ENCODE results near the gene CBARP. TPM values are rescaled to one million over a fixed set of nuclear protein-coding genes. Genes with fewer than 3 reads are reported as not detected.

The CBARP gene
- total and polyA plus RNA-seq, 9 of the 15 experiments (the other 6 are each of a cell fraction or from before 2014, with no cell fraction given): 0.03 to 8.9 (median 1.2) TPM; not detected in 1

DNA sequence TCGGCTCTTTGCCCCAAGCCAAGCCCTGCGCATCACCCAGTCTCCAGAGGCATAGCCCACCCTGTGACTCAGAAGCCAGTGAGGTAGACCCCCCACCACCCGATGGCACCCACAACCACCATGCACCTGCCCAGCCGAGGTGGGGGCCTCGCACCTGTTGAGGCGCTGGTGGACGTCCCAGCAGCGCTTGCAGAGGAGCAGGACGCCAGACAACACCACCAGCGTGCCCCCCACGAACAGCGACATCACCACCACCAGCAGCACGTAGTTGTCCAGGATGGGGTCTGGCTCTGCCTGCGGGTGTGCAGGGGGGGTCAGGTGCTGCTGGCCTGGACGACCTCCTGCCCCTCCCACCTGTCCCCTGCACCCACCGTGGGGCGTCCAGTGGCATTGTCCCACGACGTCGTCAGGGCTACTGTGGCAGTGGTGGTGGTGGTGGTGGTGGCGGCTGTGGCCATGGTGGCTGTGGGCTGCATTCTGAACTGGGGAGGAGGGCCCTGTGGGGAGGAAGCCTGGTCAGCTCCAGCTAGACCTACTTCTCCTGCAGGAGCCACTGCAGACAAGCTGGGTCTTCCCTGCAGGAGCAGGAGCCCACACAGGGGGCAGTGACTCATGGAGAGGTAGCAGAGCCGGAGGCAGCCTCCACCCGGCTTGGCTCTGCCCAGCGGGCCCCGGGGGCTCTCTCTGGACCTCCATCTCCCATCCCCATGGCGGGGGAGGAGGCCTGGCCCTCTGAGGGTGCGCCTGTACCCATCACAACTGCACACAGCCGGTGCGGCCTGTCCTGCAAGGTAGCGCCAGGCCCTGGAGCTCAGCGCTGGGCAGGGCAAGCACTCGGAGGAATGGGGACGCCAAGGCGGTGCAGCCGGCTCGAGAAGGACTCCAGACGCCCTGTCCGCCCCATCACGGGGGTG, 1.9 kb downstream of the CBARP start:
- Histone ChIP-seq H3K27ac (ENCODE audit: extremely low read depth, low read depth, low read length) (no peak overlapping the region), H3K4me1 (replicated peaks in 1 of 2; ENCODE audit: control insufficient read depth in 2 of 2, insufficient read depth in 2 of 2, low read length in 2 of 2) (peaks cover 14 to 99% of the 10 kb centered on the region in 2 experiments), H3K4me2 (ENCODE audit: insufficient read depth, low read length) (no peak overlapping the region), H3K27me3 (ENCODE audit: control insufficient read depth in 2 of 2, insufficient read depth in 2 of 2, low read length in 2 of 2) (no peaks in the 10 kb centered on the region), H2AFZ (ENCODE audit: low read depth, low read length) (no peak overlapping the region), H3K9me1 (ENCODE audit: control insufficient read depth, insufficient read depth, low read length) (no peaks in the 10 kb centered on the region), H3K9me3 (replicated peaks; ENCODE audit: control insufficient read depth, insufficient read depth, low read depth, low read length) (no peaks in the 10 kb centered on the region), H3K36me3 (ENCODE audit: control insufficient read depth, insufficient read depth, low read length) (peaks cover 40% of the 10 kb centered on the region; the same call in 1 of the 3 replicates), H3K4me3 (no peak overlapping the region), H3K79me2 (ENCODE audit: control insufficient read depth, insufficient read depth, low read length) (peaks cover 7% of the 10 kb centered on the region; the same call in 1 of the 3 replicates), H4K20me1 (replicated peaks; ENCODE audit: control insufficient read depth, insufficient read depth, low read length) (no peaks in the 10 kb centered on the region), H3K9ac (ENCODE audit: insufficient read depth in 1 of 2, low read depth in 2 of 2, low read length in 2 of 2) (peak overlapping the region in 1 of 2 experiments; percentile 35; a peak in 1 of 4 replicates)
- FAIRE-seq: no peak
- intact Hi-C loops (cut with micrococcal nuclease) (loop anchor here (2.0 kb wide), 1 partner anchor 15 kb away; no protein-coding TSS in a partner anchor), in situ Hi-C loops (cut with MboI) (loop anchor here (25.0 kb wide), 1 partner anchor 474 kb away; the partner anchor contains the start of gene MISP)
- BruUV-seq (replicated peaks): no TSS peak
- no peak for DNase-seq (ENCODE audit: extremely low read depth in 1 of 4, low spot score in 3 of 4)
- CTCF ChIA-PET (ENCODE audit: low intra/inter-chr PET ratio): no interaction called here
- 92% methylated on average over 37 of the region's 39 CpGs for WGBS (ENCODE audit: insufficient coverage, low coverage, missing lambda C conversion rate)
- TF ChIP-seq BRF1 (IDR thresholded peaks at IDR 0.05; ENCODE audit: borderline replicate concordance, extremely low read depth, insufficient read length): no peak
- no peak for TF ChIP-seq MCM7 (IDR thresholded peaks at IDR 0.05)
- TF ChIP-seq, protein P1, sequence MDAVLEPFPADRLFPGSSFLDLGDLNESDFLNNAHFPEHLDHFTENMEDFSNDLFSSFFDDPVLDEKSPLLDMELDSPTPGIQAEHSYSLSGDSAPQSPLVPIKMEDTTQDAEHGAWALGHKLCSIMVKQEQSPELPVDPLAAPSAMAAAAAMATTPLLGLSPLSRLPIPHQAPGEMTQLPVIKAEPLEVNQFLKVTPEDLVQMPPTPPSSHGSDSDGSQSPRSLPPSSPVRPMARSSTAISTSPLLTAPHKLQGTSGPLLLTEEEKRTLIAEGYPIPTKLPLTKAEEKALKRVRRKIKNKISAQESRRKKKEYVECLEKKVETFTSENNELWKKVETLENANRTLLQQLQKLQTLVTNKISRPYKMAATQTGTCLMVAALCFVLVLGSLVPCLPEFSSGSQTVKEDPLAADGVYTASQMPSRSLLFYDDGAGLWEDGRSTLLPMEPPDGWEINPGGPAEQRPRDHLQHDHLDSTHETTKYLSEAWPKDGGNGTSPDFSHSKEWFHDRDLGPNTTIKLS (IDR thresholded peaks at IDR 0.05; ENCODE audit: borderline replicate concordance, low read depth): no peak
- TF ChIP-seq RBM39 (optimal IDR thresholded peaks at IDR 0.05; ENCODE audit: low read depth, low read length): no peak
- no peak for TF ChIP-seq POU5F1 (IDR thresholded peaks at IDR 0.05; ENCODE audit: borderline replicate concordance, low read depth, low read length, partially characterized antibody)
- no peak for TF ChIP-seq ZBTB8A (IDR thresholded peaks at IDR 0.05; ENCODE audit: partially characterized antibody)
- TF ChIP-seq, protein P2, sequence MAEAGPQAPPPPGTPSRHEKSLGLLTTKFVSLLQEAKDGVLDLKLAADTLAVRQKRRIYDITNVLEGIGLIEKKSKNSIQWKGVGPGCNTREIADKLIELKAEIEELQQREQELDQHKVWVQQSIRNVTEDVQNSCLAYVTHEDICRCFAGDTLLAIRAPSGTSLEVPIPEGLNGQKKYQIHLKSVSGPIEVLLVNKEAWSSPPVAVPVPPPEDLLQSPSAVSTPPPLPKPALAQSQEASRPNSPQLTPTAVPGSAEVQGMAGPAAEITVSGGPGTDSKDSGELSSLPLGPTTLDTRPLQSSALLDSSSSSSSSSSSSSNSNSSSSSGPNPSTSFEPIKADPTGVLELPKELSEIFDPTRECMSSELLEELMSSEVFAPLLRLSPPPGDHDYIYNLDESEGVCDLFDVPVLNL (CRISPR knock-in tag; IDR thresholded peaks at IDR 0.05; ENCODE audit: low read depth): no peak
- TF ChIP-seq, protein P3, sequence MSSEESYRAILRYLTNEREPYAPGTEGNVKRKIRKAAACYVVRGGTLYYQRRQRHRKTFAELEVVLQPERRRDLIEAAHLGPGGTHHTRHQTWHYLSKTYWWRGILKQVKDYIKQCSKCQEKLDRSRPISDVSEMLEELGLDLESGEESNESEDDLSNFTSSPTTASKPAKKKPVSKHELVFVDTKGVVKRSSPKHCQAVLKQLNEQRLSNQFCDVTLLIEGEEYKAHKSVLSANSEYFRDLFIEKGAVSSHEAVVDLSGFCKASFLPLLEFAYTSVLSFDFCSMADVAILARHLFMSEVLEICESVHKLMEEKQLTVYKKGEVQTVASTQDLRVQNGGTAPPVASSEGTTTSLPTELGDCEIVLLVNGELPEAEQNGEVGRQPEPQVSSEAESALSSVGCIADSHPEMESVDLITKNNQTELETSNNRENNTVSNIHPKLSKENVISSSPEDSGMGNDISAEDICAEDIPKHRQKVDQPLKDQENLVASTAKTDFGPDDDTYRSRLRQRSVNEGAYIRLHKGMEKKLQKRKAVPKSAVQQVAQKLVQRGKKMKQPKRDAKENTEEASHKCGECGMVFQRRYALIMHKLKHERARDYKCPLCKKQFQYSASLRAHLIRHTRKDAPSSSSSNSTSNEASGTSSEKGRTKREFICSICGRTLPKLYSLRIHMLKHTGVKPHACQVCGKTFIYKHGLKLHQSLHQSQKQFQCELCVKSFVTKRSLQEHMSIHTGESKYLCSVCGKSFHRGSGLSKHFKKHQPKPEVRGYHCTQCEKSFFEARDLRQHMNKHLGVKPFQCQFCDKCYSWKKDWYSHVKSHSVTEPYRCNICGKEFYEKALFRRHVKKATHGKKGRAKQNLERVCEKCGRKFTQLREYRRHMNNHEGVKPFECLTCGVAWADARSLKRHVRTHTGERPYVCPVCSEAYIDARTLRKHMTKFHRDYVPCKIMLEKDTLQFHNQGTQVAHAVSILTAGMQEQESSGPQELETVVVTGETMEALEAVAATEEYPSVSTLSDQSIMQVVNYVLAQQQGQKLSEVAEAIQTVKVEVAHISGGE (CRISPR knock-in tag; IDR thresholded peaks at IDR 0.05): no peak
- no peak for TF ChIP-seq ZNF589 (CRISPR knock-in tag; IDR thresholded peaks at IDR 0.05; ENCODE audit: low read depth)
- ATAC-seq: no peak
- POLR2A ChIA-PET: no interaction called here

Measured in K562 (cell line).